HG02610 (cell line): ENCODE measurements around the gene POLR3GL.

Source experiments
- ATAC-seq: cut with Tn5 transposase; IDR thresholded peaks from one replicate; pipeline ENCODE4 v1.9.1; 2021; ENCODE audit warnings: mild to moderate bottlenecking, moderate library complexity; ENCODE audit not compliant: unreplicated experiment

The POLR3GL gene

DNA sequence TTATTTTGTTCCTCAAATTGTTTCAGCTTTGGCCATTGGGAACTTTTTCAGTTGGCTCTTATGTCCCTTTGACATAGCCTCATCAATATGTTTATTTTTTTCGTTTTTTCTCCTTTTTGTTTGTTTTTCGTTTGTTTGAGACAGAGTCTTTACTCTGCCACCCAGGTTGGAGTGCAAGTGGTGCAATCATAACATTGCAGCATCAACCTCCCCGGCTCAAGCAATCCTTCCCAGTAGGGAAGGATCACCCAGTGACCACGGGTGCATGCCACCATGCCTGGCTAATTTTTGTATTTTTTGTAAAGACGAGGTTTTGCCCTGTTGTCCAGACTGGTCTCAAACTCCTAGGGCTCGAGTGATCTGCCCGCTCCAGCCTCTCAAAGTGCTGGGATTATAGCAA, 8.1 kb downstream of the POLR3GL start:
- no peak for ATAC-seq

DNA sequence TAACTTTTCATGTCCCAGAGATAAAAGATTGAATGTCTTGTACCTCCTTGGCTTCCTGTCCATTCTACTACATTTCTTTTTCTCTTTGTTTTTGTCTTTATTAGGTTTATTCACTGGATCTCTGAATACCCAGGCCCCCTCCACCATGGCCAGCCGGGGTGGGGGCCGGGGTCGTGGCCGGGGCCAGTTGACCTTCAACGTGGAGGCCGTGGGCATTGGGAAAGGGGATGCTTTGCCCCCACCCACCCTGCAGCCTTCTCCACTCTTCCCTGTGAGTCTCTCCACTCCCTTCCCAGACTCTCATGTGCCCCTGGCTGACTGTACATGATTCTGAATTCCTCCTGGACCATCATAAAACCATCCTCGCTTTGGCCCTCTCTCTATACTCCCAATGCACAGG, 10.2 kb downstream of the POLR3GL start:
- no peak for ATAC-seq

DNA sequence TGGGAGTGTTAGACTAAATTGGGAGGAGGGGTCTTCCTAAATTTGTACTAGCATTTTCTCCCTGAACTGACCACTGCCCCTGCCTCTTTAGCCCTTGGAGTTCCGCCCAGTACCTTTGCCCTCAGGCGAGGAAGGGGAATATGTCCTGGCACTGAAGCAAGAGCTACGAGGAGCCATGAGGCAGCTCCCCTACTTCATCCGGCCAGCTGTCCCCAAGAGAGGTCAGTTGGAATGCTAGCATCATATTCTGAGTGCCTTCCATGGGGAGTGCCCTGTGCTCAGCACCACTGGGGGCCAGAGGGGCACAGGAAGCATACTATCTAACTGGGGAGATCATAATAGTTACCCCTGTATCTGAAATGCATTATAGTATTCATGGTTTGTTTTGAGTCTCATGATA, 10.7 kb downstream of the POLR3GL start:
- no peak for ATAC-seq

DNA sequence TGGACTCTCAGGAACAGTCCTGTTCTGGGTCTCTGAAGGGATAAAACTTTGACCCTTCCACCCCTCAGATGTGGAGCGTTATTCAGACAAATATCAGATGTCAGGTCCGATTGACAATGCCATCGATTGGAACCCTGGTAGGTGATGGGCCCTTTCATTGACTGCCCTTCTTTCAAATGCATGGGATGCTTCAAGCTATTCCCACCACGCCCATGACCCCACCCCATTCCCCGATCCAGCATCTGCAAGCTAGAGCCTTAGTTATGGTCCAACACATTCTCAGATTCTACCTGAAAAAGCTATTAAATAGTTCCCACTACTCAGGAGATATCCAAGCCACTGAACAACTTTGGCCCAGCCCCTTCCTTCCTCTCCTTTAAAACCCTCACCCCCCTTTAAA, 12.5 kb downstream of the POLR3GL start:
- no peak for ATAC-seq

DNA sequence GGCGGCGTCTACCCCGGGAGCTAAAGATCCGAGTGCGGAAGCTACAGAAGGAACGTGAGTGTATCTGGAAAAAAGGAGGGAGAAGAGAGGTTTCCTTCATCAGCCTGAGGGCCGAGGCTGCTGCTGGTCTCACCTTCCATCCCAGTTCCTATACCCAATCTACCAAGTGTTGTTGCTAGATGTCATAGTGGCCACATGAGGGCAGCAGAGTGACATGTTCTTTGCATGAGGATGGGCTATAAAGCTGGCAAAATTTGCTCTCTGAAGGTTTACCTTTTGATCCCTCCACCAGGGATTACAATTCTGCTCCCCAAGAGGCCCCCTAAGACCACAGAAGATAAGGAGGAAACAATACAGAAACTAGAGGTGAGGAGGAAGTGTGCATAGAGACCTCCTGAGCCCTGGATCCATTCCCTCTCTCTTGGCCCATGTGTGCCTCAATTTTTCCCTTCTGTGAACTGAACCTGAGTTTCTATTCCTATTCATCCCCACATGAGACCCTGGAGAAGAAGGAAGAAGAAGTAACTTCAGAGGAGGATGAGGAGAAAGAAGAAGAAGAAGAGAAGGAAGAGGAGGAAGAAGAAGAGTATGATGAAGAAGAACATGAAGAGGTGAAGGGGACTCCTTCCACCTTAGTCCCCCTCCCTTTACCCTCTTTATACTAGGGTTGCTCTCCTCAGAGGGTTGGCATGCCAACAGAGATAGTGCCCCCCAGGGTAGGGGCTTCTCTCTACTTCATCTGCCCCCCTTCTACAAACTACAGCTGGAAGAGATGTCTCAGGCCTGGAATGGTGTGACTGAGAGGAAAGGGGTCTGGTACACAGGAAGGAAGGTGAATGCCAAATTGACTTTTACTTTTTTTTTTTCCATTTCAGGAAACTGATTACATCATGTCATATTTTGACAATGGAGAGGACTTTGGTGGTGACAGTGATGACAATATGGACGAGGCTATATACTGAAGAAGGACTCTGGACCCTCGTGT, 13.3 kb downstream of the POLR3GL start:
- no peak for ATAC-seq

DNA sequence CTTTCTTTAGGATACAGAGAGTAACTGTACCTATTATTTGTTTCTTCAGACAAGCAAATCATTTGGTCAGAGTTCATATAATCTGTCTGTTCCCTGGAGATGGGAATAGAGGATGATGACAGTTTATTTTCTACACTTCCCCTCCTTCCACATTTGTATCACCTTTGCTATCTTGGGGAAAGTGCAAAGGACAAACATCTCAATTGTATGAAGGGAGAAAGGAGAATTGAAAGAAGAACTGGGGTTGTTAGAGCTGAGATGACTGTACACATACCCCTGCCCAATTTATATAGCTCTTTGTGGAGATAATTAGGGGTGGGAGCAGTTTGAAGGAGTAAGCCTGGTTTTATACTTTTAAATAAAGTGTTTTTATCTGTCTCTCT, 14.0 kb downstream of the POLR3GL start:
- ATAC-seq = no peak

DNA sequence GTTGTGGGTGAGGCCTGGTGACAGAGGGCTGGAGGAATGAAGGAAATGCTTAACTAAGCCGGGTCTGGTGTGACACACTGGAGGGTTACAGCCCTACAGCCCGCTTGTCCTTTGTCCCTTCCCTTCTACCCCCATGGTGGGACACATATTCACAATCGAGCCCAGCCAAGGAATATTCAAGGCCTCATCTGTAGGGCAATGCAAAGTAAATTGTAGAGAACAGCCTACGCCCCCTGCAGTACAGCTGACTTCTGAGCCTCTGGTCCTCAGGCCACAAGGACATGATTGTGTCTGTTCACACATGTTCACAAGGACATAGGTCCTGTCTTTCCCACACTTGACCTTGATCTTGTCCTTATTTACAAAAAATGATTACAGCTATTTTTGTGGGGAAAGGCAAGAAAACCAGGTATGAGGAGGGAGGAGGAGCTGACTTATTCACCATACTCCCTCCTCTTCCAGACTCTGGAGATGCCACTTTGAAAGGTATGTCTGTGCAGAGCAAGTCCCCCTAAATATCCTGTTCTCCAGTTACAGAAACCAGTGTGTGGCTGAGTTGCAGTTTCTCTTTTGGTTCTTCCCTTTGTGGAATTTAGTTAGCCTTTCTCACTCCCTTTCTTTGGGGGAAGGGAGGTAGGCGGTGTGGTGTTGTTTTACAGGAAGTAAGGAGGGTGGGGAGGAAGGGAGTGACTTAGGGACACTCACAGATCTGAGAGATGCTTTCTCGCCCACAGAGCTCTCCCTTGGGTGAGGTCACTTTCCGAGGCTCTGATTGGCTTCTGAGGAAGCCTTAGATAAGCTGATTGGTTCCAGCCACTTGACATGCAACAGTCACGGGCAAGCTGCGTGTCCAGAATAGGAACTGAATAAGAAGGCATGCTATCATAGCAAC, 14.6 kb downstream of the POLR3GL start:
- ATAC-seq = peak; percentile 89

DNA sequence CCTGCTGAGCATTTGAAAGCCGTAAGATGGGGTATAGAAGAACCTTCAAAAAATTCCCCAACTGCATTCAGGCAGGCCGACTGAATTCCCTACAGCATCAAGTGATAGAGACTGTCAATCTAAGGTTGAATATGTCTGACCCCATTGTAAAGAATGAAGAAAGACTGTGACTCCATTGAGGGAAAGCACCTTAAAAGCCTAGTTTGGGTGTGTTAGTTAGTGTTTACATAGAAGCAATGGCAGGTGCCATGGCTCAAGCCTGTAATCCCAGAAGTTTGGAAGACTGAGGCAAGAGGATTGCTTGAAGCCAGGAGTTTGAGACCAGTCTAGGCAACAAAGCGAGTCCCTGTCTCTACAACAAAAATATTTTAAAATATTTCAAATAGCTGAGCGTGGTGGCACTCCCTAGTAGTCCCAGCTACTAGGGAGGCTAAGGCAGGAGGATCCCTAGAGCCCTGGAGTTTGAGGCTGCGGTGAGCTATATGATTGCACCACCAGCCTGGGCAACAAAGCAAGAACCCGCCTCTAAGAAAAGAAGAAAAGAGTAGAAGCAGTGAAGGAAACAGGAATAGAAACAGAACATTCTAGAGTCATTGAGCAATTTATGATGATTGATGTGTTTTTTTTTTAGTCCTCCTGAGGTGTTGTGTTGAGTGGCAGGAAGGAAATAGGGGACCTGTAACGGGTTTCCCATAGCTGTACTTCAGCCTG, 15.4 kb downstream of the POLR3GL start:
- ATAC-seq = no peak

DNA sequence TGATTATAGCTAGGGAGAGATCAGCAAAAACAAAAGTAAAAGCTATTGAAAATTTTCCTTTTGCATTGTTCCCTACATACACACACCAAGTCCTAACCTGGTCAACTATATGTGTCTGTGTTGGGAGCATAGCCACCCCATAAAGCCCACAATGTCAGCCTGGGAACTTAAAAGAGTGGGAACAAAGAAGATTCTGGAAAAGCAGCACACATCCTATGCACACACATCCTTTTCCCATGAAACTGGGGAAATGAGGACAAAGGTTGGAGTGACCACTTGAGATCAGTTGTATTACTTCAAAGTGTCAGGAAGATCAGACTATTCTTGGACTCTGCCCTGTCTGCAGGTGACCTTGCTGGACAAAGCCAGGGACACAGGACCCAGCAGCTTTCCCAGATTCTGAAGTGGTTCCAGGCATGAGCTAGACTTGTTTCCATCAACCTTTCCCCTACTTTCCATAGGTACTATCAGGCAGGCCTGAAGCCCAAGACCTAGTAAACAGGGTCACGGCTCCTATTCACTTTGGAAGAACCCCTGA, 16.0 kb downstream of the POLR3GL start:
- no peak for ATAC-seq

DNA sequence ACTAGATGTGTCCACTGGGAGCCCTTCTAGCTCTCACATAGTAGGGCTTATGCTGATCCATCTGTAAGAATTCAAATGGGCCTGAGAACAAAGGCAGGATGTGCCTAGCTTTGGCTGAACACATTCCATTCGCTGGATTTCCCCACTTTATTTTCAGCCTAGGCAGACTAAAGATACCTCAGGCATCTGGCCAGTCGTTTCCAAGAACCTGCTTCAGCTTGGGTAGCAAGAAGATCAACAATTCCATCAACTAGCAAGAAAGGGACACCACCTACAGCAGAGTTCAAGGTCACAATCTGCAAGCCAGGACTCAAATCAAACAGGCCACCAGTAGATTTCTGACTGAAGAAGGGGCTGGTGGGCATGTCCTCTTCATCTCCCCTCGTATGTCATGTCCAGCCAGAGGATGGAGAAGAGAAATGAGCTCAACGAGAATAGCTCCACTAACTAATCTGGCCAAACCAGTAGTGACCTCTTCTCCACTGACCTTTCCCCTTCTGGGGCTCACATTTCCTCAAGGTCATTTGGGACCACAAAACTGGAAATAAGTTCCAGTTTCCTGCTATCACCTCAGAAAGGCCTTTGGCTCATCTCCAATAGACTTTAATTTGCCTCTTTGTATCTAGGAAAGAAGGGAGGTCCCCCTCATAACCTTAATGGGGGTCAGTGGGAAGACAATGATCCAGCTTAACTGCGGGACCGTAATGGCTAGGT, 17.7 kb downstream of the POLR3GL start:
- ATAC-seq = no peak

DNA sequence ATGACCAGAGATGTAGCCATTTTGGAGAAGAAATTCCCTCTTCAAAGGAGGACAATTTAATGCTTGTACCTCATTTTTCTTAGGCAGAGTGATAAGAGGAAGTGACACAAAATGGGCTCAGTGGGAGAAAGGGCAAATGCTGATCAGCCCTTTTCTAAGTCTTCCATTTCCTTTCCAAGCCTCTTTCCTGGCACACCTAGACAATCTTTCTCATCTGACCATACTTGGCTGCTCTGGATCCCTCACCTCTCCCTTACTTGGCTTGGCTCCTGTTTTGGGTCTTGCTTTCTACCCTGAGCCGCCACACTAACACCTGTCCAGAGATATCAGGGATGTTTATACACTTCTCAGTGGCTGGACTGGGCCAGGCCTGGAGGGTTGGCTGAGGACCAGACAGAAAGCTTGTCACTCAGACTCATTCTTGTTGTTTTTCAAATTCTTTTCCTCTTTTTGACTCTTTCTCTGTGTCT, 18.8 kb downstream of the POLR3GL start:
- ATAC-seq = no peak

DNA sequence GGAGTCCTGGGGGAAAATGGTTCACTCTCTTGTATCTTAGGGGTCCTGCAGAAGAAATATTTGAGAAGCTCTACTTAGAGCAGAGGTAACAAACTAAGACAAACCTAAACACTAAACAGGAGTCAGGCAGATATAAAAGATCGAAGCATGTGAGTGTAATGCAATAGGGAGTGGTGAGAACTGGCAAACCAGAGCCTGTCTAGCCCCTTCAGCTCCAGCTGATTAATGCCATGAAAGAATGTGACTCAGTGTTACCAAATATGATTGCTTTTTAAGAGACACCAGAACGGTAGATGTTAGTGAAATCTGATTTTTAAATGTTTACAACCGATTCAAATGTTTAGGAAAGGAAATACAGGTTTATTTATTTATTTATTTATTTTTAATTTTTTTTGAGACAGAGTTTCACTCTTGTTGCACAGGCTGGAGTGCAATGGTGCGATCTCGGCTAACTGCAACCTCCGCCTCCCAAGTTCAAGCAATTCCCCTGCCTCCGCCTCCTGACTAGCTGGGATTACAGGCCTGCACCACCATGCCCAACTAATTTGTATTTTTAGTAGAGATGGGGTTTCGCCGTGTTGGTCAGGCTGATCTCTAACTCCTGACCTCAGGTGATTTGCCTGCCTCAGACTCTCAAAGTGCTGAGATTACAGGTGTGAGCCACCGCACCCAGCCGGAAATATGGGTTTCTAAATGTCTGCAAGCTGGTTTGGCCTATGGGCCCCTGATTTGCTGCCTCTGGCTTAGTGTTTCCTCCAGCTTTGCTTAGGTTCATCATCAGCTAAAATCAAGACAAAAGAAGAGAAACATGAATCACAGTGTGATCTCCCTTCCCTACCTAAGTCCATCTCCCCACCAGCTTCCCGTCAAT, 19.7 kb downstream of the POLR3GL start:
- ATAC-seq = no peak

DNA sequence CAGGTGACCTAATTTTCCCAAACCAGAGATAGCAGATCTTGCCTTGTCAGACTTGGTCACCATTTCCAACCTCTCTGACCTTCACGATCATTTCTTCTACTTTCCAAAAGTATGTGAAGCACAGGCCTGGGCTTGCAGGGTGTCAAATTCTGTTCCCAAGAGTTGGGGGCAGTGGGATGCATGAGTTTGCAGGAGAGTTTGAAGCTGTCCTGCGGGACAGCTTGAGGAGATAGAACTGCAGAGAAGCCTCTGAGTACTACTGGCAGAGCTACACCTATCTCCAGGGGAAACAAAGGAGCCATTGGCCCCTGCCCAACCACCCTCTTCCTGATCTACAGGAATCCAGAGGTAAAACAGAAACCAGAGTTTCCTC, 20.6 kb downstream of the POLR3GL start:
- ATAC-seq = no peak

DNA sequence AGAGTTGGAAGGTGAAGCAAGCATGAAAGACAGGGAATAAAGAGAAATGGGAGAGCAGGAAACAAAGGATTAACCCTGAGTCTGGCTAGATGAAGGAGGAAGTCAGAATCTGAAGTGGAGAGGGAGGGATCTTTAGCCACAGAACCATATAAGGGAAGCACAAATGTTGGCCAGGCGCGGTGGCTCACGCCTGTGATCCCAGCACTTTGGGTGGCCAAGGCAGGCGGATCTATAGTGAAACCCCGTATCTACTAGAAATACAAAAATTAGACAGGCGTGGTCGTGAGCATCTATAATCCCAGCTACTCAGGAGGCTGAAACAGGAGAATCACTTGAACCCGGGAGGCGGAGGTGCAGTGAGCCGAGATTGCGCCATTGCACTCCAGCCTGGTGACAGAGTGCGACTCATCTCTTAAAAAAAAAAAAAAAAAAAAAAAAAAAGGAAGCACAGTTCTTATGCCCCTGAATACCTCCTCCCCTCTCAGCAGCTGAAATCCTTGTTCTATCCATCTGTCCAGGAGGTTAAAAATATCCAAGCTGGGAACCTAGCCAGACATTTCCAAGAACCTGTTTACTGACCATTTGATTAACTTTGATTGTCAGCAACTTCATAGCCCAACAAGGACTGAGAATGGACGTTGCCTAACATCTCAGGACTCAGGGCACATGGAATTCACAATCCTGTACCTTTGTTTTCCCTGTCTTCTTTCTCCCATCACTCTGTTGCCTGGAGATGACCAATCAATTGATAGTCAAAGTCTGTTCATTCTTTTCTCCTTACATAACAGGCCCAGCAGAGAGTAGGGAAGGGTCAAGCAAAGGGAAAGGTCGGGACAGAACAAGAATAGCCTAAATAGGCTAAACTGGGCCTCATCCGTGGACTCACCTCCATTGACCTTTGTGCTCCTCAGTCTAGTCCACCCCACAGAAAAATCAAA, 21.3 kb downstream of the POLR3GL start:
- no peak for ATAC-seq

DNA sequence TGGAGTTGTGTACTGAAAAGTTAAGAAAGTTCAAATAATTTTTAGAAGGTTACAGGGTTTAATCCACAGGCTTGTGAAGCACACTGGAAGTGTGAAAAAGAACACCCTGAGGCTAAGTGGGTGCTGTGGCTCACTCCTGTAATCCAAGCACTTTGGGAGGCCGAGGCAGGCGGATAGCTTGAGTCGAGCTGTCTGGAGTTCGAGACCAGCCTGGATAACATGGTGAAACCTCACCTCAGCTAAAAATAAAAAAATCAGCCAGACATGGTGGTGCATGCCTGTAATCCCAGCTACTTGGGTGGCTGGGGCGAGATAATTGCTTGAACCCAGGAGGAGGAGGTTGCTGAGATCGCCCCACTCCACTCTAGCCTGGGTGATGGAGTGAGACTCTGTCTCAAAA, 22.1 kb downstream of the POLR3GL start:
- no peak for ATAC-seq

DNA sequence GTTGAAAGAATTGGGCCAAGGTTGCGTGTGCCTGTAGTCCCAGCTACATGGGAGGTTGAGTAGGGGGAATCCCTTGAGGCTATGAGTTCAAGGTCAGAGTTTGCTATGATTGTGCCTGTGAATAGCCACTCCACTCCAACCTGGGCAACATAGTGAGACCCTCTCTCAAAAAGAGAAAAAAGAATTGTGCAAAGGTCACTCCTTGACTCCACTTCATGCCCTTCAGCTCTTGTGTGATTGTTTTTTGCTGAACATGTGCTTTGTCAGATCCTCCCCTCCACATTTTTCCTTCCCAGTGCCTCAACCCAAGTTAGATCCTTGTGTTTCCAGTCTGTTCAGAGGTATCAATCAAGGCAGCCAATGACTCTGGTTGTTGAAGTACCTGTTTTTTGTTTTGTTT, 23.4 kb downstream of the POLR3GL start:
- ATAC-seq = no peak

DNA sequence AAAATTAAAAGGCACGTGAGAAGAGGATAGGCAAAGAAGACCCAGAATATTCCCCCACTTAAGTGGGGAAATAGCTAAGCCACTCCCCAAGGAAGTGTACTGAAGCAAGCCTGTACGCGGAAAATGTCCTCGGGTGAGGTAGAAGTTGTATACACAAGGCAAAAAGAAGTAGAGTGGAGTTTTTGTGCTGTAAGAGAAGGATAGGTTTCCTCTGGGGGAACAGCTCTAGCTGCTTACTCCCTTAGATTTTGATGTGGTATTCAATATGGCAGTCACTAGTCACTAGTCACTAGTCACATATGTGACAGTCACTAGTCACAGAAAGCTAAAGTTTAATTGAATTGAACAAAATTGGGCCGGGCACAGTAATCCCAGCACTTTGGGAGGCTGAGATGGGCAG, 24.3 kb downstream of the POLR3GL start:
- ATAC-seq = no peak

DNA sequence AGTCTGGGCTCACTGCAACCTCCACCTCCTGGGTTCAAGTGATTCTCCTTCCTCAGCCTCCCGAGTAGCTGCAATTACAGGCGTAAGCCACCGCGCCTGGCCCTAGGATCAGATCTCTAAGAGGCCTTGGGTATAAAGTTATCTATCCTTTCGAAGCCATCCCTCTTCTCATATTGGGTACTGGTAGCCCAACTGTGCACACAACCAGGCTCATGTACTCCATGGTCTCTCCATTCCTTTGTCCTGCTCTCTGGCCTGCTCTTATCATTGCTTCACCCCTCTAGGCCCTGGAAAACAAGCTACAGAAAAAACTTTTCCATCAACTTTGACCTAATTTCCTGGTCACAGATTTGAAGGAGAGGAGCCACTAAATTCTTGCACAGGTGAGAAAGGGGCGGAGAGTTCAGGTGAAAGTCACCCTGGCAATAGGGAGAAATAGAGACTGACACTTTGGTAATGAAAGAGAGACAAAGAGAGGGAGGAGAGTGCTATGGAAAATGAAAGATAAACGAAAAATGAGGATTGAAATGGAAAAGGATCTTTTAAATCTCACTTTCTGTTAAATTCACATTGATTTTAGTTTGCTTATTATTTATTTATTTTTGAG, 25.9 kb downstream of the POLR3GL start:
- no peak for ATAC-seq
